ENCODE results near the gene NPLOC4. TPM values are rescaled to one million over a fixed set of nuclear protein-coding genes. Genes with fewer than 3 reads are reported as not detected.

Gene NPLOC4
- total RNA-seq, 1 donor from 2014 or later: 87.5 TPM

GRCh38 chr17:81546906-81547613 is 89.9 kb downstream of the NPLOC4 start:
- Histone ChIP-seq H3K36me3 (peaks cover 74% of the 10 kb centered on the region), H3K4me1 (peaks cover 34% of the 10 kb centered on the region), H3K27ac (replicated peaks) (no peak overlapping the region), H3K27me3 (ENCODE audit: low read depth) (no peaks in the 10 kb centered on the region), H3K9me3 (replicated peaks) (no peaks in the 10 kb centered on the region), H3K4me3 (no peak overlapping the region)
- no peak for DNase-seq
- TF ChIP-seq, protein P1, sequence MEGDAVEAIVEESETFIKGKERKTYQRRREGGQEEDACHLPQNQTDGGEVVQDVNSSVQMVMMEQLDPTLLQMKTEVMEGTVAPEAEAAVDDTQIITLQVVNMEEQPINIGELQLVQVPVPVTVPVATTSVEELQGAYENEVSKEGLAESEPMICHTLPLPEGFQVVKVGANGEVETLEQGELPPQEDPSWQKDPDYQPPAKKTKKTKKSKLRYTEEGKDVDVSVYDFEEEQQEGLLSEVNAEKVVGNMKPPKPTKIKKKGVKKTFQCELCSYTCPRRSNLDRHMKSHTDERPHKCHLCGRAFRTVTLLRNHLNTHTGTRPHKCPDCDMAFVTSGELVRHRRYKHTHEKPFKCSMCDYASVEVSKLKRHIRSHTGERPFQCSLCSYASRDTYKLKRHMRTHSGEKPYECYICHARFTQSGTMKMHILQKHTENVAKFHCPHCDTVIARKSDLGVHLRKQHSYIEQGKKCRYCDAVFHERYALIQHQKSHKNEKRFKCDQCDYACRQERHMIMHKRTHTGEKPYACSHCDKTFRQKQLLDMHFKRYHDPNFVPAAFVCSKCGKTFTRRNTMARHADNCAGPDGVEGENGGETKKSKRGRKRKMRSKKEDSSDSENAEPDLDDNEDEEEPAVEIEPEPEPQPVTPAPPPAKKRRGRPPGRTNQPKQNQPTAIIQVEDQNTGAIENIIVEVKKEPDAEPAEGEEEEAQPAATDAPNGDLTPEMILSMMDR (IDR thresholded peaks at IDR 0.05; ENCODE audit: borderline replicate concordance): no peak
- intact Hi-C loops (cut with micrococcal nuclease): no loop called here

GRCh38 chr17:81545160-81545949 is 91.6 kb downstream of the NPLOC4 start:
- TF ChIP-seq, protein P1 (IDR thresholded peaks at IDR 0.05; ENCODE audit: borderline replicate concordance): no peak
- H3K4me1 ChIP-seq: peaks cover 19% of the 10 kb centered on the region
- no peak overlapping the region for H3K4me3 ChIP-seq
- intact Hi-C loops (cut with micrococcal nuclease): no loop called here
- H3K27me3 ChIP-seq (ENCODE audit: low read depth): no peaks in the 10 kb centered on the region
- no peak overlapping the region for H3K27ac ChIP-seq (replicated peaks)
- no peak for DNase-seq
- peaks cover 84% of the 10 kb centered on the region for H3K36me3 ChIP-seq
- no peaks in the 10 kb centered on the region for H3K9me3 ChIP-seq (replicated peaks)

DNA sequence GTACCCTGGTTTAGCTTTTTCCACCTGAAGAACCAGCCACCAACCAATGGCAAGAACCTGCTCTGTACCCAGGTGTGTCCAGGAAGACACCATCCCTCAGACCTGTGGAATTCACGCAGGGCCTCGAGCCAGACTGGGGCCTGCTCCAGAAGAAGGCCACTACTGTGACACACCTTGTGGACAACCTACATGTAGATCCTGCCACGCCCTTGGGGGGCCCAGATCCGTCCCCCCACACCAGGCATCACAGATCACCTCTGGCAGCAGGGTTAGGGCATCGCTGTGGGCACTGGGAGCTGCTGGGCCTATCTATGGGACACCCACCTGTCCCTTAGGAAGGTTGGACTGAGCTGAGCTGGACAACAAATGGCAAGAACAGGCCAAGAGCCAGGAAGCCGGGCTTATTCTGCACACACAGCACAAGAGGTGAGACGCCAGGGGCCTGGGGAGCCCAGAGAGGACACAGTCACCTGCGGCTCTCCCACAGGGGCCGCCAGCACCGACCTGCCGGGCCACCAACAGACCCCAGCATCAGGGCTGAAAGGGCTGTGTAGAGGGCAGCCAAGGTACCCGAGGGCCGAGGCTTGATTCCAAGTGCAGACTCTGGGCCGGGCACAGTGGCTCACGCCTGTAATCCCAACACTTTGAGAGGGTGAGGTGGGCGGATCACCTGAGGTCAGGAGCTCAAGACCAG is 92.5 kb downstream of the NPLOC4 start:
- H3K36me3 ChIP-seq: peaks cover 90% of the 10 kb centered on the region
- peaks cover 19% of the 10 kb centered on the region for H3K4me1 ChIP-seq
- intact Hi-C loops (cut with micrococcal nuclease): no loop called here
- H3K27ac ChIP-seq (replicated peaks): no peak overlapping the region
- no peaks in the 10 kb centered on the region for H3K27me3 ChIP-seq (ENCODE audit: low read depth)
- H3K4me3 ChIP-seq: no peak overlapping the region
- no peak for DNase-seq
- no peaks in the 10 kb centered on the region for H3K9me3 ChIP-seq (replicated peaks)
- TF ChIP-seq, protein P1 (IDR thresholded peaks at IDR 0.05; ENCODE audit: borderline replicate concordance): no peak

DNA sequence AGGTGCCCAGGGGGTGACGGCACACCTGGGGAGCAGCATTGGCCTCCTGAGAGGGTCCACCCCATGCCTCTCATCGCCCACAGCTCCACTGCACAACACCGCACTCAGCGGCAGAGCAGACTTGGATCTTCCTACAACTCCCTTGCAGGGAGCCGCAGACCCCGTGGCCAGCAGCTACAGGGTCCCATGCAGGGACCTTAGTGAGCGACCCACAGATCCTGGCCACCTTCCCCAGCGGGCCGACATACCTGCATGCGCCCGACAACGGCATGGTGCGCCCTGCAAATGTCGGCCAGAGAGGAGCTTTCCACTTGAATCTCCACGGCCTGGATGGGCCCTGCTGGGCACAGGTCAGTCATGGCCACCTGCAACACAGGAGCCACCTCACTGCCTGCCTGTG is 93.2 kb downstream of the NPLOC4 start:
- Histone ChIP-seq H3K4me3 (no peak overlapping the region), H3K36me3 (peaks cover 92% of the 10 kb centered on the region), H3K27ac (replicated peaks) (peak overlapping the region; percentile 63), H3K27me3 (ENCODE audit: low read depth) (no peaks in the 10 kb centered on the region), H3K9me3 (replicated peaks) (no peaks in the 10 kb centered on the region), H3K4me1 (peaks cover 19% of the 10 kb centered on the region)
- TF ChIP-seq, protein P1 (IDR thresholded peaks at IDR 0.05; ENCODE audit: borderline replicate concordance): no peak
- no peak for DNase-seq
- intact Hi-C loops (cut with micrococcal nuclease): no loop called here

DNA sequence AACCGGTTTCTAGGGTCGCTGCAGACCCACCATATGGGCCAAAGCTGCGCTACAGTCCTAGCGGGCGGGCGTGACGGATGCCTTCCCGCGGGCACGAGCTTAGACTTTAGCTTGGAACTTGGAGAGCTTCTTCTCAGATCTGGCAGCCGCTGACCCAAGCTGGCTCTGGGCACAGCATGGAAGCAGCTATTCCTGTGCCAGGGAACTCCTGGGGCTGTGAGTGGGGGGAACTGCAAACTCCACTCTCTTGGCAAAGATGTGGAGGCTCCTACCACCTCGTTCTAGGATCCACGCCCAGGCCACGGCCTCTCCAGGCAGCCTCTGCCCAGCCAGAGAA is 93.6 kb downstream of the NPLOC4 start:
- no peak overlapping the region for H3K4me3 ChIP-seq
- no peaks in the 10 kb centered on the region for H3K9me3 ChIP-seq (replicated peaks)
- peaks cover 19% of the 10 kb centered on the region for H3K4me1 ChIP-seq
- H3K27me3 ChIP-seq (ENCODE audit: low read depth): peaks cover under 1% of the 10 kb centered on the region
- TF ChIP-seq, protein P1 (IDR thresholded peaks at IDR 0.05; ENCODE audit: borderline replicate concordance): no peak
- intact Hi-C loops (cut with micrococcal nuclease): no loop called here
- DNase-seq: peak; percentile 42
- H3K27ac ChIP-seq (replicated peaks): peak overlapping the region; percentile 63
- H3K36me3 ChIP-seq: peaks cover 93% of the 10 kb centered on the region
